Gastrocnemius medialis (tissue), 4 donors: Measurements from ENCODE around the gene TMBIM1.

Experiments
- CTCF ChIP-seq, 5 experiments: fragments of 450-650 bp in 3 of 5; fragments of 200-600 bp in 2 of 5; sonication (generic) in 2 of 5; IDR thresholded peaks in 4 of 5; conservative IDR thresholded peaks in 1 of 5; 1 replicate in 4 of 5; 2 replicates in 1 of 5; pipeline ENCODE4 v1.5.1; 2016 to 2019; ENCODE audit warnings: antibody characterized with exemption in 5 of 5, mild to moderate bottlenecking in 3 of 5, moderate library complexity in 3 of 5
- POLR2A ChIP-seq, 2 donors: fragments of 450-650 bp; IDR thresholded peaks; one replicate each; pipeline ENCODE4 v1.6.1; 2017; ENCODE audit warnings: antibody characterized with exemption in 2 of 2, mild to moderate bottlenecking in 2 of 2, moderate library complexity in 2 of 2

- no peak for TF ChIP-seq CTCF (IDR thresholded peaks at IDR 0.05 in 4 of 5, conservative IDR thresholded peaks at IDR 0.05 in 1 of 5)
- TF ChIP-seq POLR2A (IDR thresholded peaks at IDR 0.05): no peak
Measured at GRCh38 chr2:218260166-218260565, 32.1 kb downstream of the TMBIM1 start.
